GM19455 (cell line): Measurements from ENCODE around the gene REV3L.

Experiments
- ATAC-seq: cut with Tn5 transposase; IDR thresholded peaks from one replicate; pipeline ENCODE4 v1.9.1; 2021; ENCODE audit not compliant: unreplicated experiment

The REV3L gene

GRCh38 chr6:111470991-111471390 lies 12.0 kb downstream of the REV3L start:
- no peak for ATAC-seq

- no peak for ATAC-seq
Measured at GRCh38 chr6:111469543-111469942, 13.5 kb downstream of the REV3L start.

- ATAC-seq, result no peak
Measured at GRCh38 chr6:111468329-111469012, 14.5 kb downstream of the REV3L start.

GRCh38 chr6:111464184-111464583 lies 18.8 kb downstream of the REV3L start:
- no peak for ATAC-seq

- no peak for ATAC-seq
Measured at GRCh38 chr6:111462770-111463391, 20.1 kb downstream of the REV3L start.

GRCh38 chr6:111461860-111462259 lies 21.2 kb downstream of the REV3L start:
- no peak for ATAC-seq

GRCh38 chr6:111458670-111459232 lies 24.3 kb downstream of the REV3L start:
- no peak for ATAC-seq

GRCh38 chr6:111456208-111456607 lies 26.8 kb downstream of the REV3L start:
- ATAC-seq, result no peak

GRCh38 chr6:111450636-111451035 lies 32.4 kb downstream of the REV3L start:
- no peak for ATAC-seq

GRCh38 chr6:111450087-111450486 lies 32.9 kb downstream of the REV3L start:
- no peak for ATAC-seq

- ATAC-seq, result no peak
Measured at GRCh38 chr6:111449129-111449528, 33.9 kb downstream of the REV3L start.

- no peak for ATAC-seq
Measured at GRCh38 chr6:111447051-111447450, 36.0 kb downstream of the REV3L start.

GRCh38 chr6:111445861-111446267 lies 37.2 kb downstream of the REV3L start:
- ATAC-seq, result no peak

- ATAC-seq, result no peak
Measured at GRCh38 chr6:111444794-111445193, 38.2 kb downstream of the REV3L start.

- ATAC-seq, result no peak
Measured at GRCh38 chr6:111441678-111442243, 41.3 kb downstream of the REV3L start.

GRCh38 chr6:111439171-111439570 lies 43.8 kb downstream of the REV3L start:
- ATAC-seq, result no peak

- no peak for ATAC-seq
Measured at GRCh38 chr6:111437573-111437972, 45.4 kb downstream of the REV3L start.

GRCh38 chr6:111432511-111432910 lies 50.5 kb downstream of the REV3L start:
- no peak for ATAC-seq

- no peak for ATAC-seq
Measured at GRCh38 chr6:111430605-111431376, 52.2 kb downstream of the REV3L start.

GRCh38 chr6:111429571-111429970 lies 53.4 kb downstream of the REV3L start:
- no peak for ATAC-seq

GRCh38 chr6:111428811-111429210 lies 54.2 kb downstream of the REV3L start:
- no peak for ATAC-seq
